Retina (tissue), 1 donor: ENCODE data around the gene SSX2B.
"Not testable (repeated sequence)": the region's sequence is repeated elsewhere in the genome, so short reads cannot be mapped to it uniquely, and the experiment has no call there.

ENCODE experiments used
- DNase-seq: peaks from one replicate; pipeline ENCODE4 v3.0.0-alpha.2; 2016

SSX2B gene, protein sequence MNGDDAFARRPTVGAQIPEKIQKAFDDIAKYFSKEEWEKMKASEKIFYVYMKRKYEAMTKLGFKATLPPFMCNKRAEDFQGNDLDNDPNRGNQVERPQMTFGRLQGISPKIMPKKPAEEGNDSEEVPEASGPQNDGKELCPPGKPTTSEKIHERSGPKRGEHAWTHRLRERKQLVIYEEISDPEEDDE

GRCh38 chrX:52750952-52751351, at the start of gene SSX2B:
Gene SSX2B, plus strand, starts transcription at chrX:52751252. Its CDS starts 1,429 bp downstream, at chrX:52752681.
- DNase-seq: not testable (repeated sequence)

- DNase-seq: not testable (repeated sequence)
These were observed 44.0 kb upstream of the SSX2B start, which contains the start of gene SSX2 for GRCh38 chrX:52707078-52707477. Gene SSX2, minus strand, starts transcription at chrX:52707178. Its CDS starts 1,429 bp downstream, at chrX:52705749.

- not testable (repeated sequence) for DNase-seq
These were observed 14.9 kb downstream of the SSX2B start for GRCh38 chrX:52765983-52766382.

DNA sequence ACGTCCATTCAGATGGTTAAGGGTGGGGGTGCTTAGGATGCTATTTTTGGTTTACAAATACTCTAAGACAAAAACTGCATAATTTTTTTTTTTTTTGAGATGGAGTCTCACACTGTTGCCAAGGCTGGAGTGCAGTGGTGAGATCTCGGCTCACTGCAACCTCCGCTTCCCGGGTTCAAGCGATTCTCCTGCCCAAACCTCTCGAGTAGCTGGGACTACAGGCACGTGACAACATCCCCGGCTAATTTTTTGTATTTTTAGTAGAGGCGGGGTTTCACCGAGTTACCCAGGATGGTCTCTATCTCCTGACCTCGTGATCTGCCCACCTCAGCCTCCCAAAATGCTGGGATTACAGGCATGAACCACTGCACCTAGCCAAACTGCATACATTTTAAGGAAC, 22.5 kb downstream of the SSX2B start:
- not testable (repeated sequence) for DNase-seq

DNA sequence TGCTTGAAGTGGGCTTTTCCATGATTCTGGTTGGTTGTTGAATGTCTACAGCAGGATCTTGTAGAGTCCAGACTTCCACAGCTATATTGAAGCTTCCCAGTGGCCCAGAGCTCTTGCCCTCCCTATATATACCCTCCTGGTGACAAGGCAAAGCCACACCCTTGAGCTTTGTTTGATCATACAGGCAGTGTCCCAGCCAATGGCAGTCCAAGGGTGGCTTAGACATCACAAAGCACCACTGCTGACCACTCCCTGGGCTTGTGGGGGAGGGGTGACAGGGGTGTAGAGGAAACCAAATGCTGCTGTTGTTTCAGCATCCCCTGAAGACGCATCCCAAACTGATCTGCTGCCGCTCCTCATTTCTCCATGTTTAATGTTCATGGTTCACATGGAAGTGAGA, 46.3 kb downstream of the SSX2B start, which contains the start of gene SPANXN5:
Gene SPANXN5 (minus strand): TSS at position 101 of the 400 bp plus-strand sequence. CDS start 79 bp downstream, at position 22.
- DNase-seq: not testable (repeated sequence)

GRCh38 chrX:52804876-52805275, 53.8 kb downstream of the SSX2B start:
- DNase-seq: not testable (repeated sequence)
